ENCODE data around the gene LEMD2.

DNA sequence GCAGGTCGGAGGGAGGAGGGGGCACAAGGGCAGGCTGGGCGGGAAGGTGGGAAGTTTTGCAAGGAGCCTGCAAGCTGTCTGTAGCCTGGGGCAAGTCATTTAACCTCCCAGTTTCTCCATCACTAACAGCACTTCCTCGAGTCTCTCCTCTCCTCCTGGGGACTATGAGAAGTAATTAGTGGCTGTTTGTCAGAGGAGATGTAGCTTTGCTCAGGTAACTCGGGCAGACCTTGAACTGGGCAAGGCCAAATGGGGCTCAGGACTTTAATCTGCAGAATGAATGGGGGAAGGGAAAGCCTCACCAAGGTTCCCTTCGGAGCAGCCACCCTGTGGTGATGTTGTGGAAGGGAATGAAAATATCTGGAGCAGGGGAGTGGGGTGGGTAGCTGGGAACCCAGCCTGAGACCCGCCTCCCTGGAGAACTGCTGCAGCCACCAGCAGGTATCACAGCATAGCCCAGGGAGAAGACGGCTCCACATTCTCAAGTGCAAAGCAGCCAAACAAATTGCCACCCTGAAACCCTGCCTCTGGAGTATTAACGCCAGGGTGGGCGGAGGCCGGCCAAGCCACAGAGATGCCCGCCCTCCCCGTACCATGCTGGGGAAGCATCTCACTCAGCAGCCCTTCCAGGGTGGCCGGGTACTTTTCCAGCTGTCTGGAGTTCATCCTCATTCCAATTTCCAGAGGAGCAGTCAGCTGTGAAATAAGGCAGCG is 6.1 kb upstream of the LEMD2 start:
- TF ChIP-seq, protein P1, sequence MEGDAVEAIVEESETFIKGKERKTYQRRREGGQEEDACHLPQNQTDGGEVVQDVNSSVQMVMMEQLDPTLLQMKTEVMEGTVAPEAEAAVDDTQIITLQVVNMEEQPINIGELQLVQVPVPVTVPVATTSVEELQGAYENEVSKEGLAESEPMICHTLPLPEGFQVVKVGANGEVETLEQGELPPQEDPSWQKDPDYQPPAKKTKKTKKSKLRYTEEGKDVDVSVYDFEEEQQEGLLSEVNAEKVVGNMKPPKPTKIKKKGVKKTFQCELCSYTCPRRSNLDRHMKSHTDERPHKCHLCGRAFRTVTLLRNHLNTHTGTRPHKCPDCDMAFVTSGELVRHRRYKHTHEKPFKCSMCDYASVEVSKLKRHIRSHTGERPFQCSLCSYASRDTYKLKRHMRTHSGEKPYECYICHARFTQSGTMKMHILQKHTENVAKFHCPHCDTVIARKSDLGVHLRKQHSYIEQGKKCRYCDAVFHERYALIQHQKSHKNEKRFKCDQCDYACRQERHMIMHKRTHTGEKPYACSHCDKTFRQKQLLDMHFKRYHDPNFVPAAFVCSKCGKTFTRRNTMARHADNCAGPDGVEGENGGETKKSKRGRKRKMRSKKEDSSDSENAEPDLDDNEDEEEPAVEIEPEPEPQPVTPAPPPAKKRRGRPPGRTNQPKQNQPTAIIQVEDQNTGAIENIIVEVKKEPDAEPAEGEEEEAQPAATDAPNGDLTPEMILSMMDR (IDR thresholded peaks at IDR 0.05; ENCODE audit: low read depth, low read length, poor library complexity, severe bottlenecking) = no peak
- TF ChIP-seq EZH2phosphoT487 (IDR thresholded peaks at IDR 0.05; ENCODE audit: borderline replicate concordance, low read length) = no peak
